ENCODE measurements around the gene MIF4GD.
"Not testable (repeated sequence)": the region's sequence is repeated elsewhere in the genome, so short reads cannot be mapped to it uniquely, and the experiment has no call there.

Gene MIF4GD, protein sequence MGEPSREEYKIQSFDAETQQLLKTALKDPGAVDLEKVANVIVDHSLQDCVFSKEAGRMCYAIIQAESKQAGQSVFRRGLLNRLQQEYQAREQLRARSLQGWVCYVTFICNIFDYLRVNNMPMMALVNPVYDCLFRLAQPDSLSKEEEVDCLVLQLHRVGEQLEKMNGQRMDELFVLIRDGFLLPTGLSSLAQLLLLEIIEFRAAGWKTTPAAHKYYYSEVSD

DNA sequence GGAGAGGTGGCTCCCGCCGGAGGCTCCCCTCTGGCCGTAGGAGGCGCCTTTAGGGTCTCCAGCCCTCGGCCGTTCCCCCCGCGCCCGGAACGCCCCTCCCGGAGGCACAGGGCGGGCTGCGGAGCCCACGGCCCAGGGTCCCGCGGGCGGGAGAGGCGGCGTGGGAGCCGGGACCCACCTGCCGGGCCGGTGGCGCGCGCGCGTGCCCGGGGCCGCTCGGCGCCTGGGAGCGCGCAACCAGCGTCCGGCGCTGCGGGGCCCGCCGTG is at the start of gene MIF4GD:
Gene MIF4GD (minus strand): TSS at position 266 of the 267 bp plus-strand sequence. CDS start 1,036 bp downstream, outside the sequence.
- DNase-seq (ENCODE audit: low spot score), result no peak

DNA sequence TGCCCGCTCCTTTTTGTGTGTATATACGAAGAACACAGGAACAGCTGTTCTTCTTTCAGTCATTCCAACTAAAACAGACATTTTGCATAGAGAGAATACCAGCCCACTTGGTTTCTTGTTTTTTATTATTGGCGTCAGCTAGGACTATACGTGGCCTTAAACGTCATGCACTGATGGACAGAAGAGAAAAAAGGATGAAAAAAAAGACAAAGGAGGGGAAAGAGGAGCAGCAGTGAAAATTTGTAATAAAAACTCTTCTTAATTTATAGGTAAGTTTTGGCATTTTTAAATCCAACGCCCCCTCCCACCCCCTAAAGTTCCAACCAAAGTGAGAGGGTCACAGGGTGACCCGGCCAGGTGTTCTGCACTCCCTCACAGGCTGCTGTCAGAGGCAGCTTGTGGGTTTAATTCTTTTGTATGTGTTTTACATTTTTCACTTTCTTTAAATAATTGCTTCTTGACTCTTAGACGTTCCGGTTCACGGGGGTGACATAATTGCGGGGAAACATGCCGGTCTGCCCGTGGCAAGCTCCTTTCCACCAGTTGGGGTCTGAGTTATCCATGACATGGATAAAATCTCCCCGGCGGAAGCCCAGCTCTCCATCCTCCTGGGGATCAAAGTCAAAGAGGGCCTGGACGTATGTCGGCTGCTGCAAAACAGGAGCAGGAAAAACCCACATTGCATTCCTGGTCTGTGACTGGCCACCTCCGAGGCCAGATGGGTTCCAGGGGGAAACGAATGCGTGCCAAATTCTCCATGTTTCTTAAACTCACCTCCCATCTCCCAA is 49.1 kb upstream of the MIF4GD start:
- DNase-seq (ENCODE audit: low spot score), result peak; percentile 39

DNA sequence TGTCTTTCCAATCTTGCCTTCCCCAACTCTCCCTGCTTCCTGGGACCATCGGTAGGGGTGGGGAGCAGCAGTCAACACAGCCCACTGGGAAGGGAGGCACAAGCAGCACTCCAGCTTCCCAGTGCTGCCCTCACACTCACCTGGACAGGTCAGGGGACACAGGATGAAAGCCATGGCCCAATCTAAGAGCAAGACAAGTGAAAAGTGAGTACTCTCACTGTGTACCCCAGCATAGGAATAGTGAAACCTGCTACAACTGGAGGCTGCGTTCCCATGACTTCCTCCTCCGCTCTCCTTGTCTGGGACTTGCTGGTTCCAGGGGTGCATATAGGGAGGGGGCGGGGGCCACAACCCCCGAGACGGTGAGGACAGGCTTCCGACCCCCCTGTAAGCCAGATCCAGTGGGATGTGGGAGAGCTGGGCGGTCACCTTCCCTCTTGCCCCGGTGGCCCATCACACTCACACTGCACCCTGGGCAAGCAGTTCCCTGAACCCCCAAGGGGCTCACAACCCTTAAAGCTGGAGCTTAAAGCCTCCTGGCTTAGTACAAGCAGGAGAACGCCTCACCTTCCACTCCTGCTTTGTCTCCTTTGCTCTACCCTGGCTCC is 47.7 kb upstream of the MIF4GD start:
- DNase-seq (ENCODE audit: low spot score), result no peak

DNA sequence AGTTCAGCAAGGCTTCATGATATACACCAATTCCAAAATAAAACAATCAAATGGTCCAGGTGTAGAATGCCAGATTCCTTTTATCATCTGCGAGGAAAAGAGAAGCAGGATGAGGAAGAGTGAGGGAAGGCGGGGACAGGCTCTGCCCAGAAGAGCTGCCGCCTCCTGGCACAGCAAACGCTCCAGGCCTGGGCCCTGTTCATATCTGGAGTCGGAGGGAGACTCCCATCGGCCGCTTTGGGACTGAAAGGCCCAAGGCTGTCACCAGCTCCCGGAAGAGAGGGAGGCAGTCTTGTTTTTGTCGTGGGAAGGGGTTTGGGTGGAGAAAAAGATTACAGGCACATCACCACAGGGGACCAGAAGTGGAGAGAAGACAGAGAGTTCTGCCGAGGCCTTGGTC is 47.2 kb upstream of the MIF4GD start:
- DNase-seq (ENCODE audit: low spot score), result no peak

DNA sequence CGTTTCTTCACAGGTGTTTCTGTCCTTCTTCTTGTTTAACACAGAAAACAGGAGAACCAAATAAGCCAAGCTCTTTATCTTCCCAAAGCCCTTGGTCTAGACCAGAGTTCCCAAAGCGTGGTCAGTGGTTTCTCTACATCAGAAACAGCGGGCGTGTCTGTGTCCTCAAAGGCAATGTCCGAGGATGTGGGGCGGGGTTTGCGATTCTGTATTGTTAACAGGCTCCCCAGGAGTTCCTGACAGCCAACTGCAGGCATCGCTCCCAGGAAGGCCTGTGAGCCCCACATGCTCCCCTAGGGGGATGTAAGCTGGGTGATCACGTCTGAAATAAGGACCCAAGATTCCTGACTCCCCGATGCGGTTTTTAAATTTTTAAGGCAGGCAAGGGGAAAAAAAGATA is 46.6 kb upstream of the MIF4GD start:
- no peak for DNase-seq (ENCODE audit: low spot score)

DNA sequence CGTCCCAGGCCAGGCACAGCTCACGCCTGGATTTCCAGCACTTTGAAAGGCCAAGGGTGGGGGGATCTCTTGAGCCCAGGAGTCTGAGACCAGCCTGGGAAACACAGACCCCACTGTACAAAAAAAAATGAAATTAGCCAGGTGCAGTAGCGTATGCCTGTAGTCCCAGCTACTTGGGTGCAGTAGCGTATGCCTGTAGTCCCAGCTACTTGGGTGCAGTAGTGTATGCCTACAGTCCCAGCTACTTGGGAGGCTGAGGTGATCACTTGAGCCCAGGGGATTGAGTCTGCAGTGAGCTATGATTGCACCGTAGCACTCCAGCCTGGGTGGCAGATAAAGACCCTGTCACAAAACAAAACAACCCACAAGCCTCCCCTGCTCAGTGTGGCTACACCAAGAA is 45.2 kb upstream of the MIF4GD start:
- DNase-seq (ENCODE audit: low spot score), result no peak

DNA sequence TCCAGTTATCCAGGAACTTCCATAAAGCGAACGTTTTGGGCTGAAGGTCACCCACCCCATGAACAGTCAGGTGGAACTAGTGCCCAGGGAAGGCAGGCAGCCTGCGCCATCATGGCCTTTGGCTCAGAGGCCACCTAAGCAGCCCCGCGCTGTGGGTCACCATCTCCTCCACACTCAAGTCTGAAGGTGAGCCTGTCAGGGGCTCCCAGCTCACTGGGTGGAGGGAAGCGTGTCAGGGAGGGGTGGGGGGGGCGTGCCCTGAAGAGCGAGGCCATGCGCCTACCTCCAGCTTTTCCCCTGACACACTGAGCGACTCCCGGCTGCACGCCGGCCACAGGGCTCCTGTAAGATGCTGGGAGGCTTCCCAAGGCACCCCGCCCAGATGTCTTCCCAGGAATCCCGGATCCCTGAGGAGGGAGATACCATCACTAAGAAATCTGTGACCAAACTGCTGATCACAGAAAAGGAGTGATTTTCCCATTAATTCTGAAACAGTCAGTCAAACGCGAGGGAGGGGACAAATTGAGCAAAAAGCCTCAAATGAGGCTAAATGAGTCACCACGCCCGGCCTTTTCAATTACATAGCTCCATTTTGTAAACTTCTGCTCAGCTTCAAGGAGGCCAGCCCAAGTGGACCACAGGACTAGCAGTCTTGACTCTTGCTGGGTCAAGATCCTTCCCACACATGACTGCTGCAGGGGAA is 44.7 kb upstream of the MIF4GD start:
- DNase-seq (ENCODE audit: low spot score), result peak; percentile 51

DNA sequence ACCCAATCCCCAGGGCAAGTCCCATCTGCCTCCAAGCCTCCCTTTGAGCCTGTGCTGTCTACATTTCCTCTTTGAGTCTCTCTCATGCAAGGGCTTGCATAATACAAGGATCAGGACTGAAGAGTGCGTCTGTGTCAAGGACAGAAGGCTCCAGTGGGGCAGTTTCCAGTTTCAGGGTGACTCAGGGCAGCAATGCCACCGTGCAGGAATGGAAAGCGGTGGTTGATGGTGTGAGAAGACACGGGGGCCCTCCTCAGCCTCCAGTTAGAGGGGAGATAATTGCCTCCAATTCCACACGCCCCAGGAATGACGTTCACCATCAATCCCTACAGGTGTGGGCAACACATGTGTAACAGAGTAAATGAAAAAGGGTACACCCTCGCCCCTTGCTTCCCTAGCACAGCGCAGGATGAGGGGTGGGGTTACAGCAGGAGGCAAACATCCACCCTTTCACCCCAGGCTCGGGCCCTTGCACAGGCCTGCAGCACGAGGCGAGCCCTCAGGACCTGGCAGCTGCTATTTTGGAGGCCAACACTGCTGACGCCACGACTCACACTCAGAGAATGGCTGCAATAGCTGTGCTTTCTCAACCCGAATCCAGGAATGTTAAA is 43.0 kb upstream of the MIF4GD start:
- DNase-seq (ENCODE audit: low spot score), result peak; percentile 38

DNA sequence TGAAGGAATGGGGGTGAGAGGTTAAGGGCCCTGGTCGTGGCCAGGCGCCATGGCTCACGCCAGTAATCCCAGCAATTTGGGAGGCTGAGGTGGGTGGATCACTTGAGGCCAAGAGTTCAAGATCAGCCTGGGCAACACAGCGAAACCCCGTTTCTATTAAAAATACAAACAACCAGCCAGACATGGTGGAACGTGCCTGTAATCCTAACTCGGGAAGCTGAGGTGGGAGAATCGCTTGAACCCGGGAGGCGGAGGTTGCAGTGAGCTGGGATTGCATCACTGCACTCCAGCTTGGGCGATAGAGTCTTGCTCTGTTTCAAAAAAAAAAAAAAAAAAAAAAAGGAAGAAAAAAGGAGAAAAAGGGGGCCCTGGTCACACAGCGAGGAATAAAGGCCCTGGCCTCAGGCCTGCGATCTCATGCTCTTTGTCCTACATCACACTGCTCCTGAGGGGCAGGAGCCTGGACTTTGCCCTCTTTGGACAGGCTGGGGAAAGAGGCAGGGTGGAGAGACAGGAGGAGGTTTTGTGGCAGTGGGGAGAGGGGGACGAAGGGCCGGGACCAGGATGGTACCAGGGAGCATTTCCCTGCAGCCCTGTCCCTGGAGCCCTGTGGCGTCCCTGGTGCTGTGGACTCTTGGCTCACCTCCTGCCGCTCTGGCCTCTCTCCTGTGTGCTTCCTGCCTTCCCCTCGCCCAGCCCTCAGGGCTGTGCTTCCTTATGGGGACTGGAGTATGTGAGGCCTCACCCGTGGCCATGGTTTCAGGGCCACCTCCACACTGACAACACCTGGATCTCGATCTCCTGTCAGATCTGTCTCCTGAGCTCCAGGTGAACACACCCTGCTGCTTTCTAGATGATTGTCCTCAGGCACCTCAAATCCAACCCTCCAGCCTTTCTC is 38.0 kb upstream of the MIF4GD start:
- DNase-seq (ENCODE audit: low spot score), result no peak

DNA sequence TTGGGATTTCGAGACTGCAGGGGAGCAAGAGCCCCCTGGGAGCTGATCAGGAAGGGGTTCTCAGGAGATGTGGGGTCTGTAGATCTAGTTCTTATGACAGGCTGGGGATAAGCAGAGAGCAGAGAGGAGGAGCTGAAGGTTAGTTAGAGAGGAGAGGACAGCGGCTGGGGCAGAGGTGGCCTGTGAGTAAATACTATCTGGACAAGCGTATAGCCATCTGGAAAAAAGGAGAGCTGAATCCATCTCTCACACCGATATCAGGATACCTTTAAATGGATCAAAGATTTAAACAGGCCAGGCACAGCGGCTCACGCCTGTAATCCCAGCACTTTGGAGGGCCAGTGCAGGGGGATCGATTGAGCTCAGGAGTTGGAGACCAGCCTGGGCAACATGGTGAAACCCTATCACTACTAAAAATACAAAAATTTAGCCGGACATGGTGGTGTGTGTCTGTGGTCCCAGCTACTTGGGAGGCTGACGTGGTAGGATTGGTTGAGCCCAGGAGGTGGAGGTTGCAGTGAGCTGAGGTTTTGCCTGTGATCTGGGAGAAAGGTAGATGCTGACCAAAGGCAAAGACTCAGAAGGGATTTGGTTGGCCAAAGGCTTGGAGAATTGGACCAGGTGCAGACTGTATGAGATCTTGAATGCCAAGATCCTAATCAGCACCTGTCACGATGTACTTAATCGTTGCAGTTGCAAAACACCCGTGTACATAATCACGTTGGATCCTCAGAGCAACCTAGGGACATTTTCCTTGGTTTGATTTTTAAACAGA is 37.1 kb upstream of the MIF4GD start:
- DNase-seq (ENCODE audit: low spot score), result no peak

DNA sequence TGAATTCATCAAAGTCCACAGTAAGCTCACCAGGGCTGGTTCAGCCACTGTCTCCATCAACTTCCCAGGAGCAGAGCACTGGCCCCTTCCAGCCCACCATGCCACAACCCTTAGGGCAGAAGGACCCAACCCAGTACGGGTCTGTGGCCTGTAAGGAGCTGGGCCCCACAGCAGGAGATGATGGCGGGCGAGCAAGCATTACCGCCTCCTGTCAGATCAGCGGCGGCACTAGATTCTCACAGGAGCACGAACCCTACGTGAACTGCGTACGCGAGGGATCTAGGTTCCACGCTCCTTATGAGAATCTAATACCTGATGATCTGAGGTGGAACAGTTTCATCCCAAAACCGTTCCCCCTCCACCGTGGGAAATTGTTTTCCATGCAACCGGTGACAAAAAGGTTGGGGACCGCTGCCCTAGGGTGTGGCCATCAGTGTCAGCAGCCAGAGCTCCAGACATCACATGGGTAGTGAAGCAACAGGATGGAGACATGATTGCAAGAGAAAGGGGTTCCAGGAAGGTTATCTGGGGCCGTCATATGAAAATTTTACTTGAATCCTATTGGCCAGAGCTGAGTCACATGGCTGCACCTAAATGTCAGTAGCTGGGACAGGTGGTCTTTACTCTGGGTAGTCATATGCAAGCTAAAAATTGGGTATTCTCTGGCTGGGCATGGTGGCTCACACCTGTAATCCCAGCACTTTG is 30.6 kb upstream of the MIF4GD start:
- no peak for DNase-seq (ENCODE audit: low spot score)

DNA sequence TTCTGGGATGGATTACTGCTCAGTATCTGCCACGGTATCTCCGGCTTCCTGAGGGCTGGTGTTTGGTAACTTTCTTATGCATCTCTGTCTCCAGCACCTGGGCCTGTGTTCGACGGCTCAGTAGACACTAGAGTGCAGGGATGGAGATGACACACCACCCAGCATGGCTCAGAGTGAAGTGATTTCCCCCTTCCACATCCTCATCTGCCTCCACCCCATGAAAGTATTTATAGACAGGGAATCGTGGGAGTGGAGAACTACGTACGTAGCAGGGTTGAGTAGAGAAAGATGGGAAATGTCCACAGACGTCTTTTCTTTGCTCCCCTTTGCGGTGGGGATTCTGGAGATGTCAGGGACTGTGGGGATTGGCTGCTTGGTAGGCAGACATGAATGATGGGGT is 30.0 kb upstream of the MIF4GD start:
- DNase-seq (ENCODE audit: low spot score), result no peak

DNA sequence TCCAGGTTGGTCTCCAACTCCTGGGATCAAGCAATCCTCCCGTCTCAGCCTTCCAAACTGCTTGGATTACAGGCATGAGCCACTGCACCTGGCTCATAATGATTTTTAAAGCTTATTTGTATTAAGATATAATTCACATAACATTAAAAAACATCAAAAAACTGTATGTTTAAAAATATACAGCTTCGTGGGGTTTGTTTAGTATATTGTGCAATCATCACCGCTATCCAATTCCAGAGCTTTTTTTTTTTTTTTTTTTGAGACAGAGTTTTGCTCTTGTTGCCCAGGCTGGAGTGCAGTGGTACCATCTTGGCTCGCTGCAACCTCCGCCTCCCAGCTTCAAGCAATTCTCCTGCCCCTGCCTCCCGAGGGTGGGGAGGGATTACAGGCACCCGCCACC is 29.2 kb upstream of the MIF4GD start:
- no peak for DNase-seq (ENCODE audit: low spot score)

DNA sequence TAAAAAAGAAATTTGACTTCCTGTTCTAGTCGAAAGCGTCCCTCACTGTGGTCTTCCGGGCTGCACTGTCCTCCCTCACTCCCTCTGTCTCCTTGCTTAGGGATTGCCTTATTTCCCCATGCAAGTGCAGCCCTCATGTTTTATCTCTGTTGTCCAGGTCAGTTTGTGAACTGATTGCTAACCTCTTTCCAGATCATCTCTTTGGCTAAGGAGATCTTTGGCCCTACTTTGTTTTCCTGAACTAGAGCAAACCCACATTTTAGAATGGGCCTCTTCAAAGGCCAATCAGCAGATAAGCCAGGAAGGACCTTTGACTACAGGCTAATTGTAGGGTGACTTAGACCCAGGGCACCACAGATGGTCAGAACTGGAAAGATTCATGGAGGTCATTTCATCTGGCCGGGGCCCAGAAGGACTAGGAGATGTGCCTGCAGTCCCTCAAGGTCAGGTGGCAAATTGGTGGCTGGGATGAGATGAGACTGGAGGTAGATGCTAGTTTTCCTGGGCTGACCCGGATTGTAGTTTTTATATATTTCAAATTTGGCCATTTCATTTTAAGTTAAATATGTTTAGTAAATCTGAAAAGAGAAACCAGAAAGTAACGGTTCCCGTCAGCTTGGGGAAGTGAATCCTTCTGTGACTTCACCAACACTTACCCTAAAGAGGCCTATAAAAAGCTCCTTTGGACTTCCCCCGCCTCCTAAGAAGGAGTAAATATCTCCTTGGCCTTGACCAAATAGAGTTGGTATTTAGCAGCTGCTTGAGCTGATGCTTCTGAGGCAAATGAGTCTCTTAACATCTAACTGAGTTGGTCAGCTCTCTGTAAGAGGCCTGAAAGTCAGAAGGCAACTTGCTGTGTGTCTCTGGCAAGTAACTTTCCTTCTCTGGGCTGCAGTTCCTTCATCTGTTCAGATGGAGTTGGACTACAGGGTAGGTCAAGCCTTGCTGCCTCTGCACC is 24.4 kb upstream of the MIF4GD start:
- DNase-seq (ENCODE audit: low spot score), result no peak

DNA sequence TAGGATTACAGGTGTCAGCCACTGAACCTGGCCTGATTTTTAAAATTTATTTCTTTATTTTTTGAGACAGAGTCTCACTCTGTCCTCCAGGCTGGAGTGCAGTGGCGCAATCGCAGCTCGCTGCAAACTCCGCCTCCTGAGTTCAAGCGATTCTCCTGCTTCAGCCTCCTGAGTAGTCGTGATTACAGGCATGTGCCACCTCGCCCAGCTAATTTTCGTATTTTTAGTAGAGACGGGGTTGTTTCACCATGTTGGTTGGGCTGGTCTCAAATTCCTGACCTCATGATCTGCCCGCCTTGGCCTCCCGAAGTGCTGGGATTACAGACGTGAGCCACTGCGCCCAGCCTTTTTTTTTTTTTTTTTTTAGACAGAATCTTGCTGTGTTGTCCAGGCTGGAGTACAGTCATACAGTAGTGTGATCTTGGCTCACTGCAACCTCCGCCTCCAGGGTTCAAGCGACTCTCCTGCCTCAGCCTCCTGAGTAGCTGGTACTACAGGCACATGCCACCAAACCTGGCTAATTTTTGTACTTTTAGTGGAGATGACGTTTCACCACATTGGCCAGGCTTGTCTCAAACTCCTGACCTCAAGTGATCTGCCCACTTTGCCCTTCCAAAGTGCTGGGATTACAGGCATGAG is 21.9 kb upstream of the MIF4GD start:
- DNase-seq (ENCODE audit: low spot score), result not testable (repeated sequence)

DNA sequence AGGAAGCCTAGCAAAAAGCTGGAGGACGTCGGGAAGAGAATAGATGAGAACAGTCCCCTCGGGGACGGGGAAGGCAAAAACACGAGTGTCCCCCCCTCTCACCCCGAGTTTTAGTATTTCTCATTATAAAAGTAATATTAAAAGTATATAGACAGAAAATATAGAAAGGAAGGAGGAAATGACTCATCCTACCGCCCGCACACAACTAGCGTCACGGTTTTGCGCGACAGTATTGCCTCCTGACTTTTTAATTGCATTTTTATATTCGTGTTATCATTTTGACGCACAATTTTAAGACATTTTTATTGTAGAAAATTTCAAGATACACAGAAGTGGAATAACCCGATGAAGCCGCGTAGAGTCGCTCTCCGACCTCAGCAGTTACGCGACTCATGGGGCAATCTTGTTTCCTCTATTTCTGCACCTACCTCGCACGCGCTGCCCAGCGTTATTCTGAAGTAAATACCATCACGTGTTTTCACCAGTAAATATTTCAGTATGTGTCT is 18.9 kb upstream of the MIF4GD start:
- peak; percentile 72 for DNase-seq (ENCODE audit: low spot score)

DNA sequence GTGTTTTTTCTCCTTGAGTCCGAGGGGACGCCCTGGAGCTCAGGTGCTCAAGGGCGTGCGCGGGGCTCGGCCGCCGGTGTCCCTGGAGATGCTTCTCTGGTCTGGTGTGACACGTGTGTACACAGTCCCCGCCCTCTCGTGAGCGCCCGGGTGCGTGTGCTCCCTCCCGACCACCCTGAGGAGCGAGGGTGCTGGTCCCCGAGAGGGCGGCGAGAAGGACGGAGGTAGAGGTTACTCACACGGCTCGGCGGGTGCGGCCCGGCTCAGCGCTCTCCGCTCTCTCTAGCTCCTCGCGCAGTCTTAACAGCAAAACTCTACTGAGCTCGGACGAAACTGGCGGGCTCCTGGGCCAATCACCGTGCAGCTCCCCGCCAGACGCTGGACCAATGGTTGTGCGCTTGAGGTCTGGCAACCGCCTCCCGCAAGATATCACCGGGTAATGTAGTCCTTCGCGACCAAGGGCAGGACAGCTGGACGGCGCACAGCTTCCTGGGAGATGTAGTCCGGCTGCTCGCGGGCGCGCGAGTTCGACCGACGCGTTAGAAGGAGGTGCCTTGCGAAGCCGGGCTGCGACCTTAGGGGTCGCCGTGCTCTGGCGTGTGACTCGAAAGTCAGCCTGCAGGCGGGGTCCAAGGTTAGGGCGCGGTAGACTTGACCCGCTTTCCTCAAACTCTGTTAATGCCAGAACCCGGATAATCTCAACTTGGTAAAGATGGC is 18.2 kb upstream of the MIF4GD start, which contains the start of gene SLC25A19:
Gene SLC25A19 (minus strand): TSS at position 319 of the 717 bp plus-strand sequence. CDS start 2,669 bp downstream, outside the sequence.
- DNase-seq (ENCODE audit: low spot score), result peak; percentile 99

All from AG20443 (cell line).